Astrocyte (in vitro differentiated cells and primary cell): ENCODE measurements around the gene SLC9C1. TPM values are rescaled to one million over a fixed set of nuclear protein-coding genes. Genes with fewer than 3 reads are reported as not detected.

Experiments used
- DNase-seq: peaks from one replicate; pipeline ENCODE4 v3.0.0-alpha.2; 2010; ENCODE audit warnings: low read depth
- FAIRE-seq: peaks from 2 replicates; lab custom pipeline; 2011; peaks lifted over from hg19 to GRCh38; lab: Jason Lieb, UNC
- H2AFZ ChIP-seq: 2 replicates; pipeline ENCODE4 v1.6.0; 2012; ENCODE audit warnings: low read depth, low read length, inconsistent platforms
- H3K27ac ChIP-seq: 2 replicates; pipeline ENCODE4 v1.5.1; 2011; ENCODE audit warnings: low read depth, low read length, inconsistent platforms
- H3K27me3 ChIP-seq: 2 replicates; pipeline ENCODE4 v1.6.0; 2011; ENCODE audit warnings: low read length, inconsistent platforms; ENCODE audit not compliant: insufficient read depth
- H3K36me3 ChIP-seq: 2 replicates; pipeline ENCODE4 v1.5.1; 2011; ENCODE audit warnings: low read length, inconsistent platforms; ENCODE audit not compliant: insufficient read depth
- H3K4me1 ChIP-seq: 2 replicates; pipeline ENCODE4 v1.5.1; 2011; ENCODE audit warnings: low read length, inconsistent platforms; ENCODE audit not compliant: insufficient read depth
- H3K4me2 ChIP-seq: 2 replicates; pipeline ENCODE4 v1.6.0; 2012; ENCODE audit warnings: low read length, inconsistent platforms
- H3K4me3 ChIP-seq: 2 replicates; pipeline ENCODE4 v1.5.1; 2011; ENCODE audit warnings: low read depth, mild to moderate bottlenecking, low read length, inconsistent platforms; ENCODE audit not compliant: insufficient read depth
- H3K79me2 ChIP-seq: 2 replicates; pipeline ENCODE4 v1.6.0; 2012; ENCODE audit warnings: mild to moderate bottlenecking, low read length, inconsistent platforms; ENCODE audit not compliant: insufficient read depth
- H3K9ac ChIP-seq: 2 replicates; pipeline ENCODE4 v1.6.0; 2012; ENCODE audit warnings: mild to moderate bottlenecking, low read length, inconsistent platforms
- H3K9me3 ChIP-seq: 2 replicates; pipeline ENCODE4 v1.5.1; 2012; ENCODE audit warnings: low read depth, mild to moderate bottlenecking, low read length, inconsistent platforms; ENCODE audit not compliant: insufficient read depth
- H4K20me1 ChIP-seq: 2 replicates; pipeline ENCODE4 v1.6.0; 2012; ENCODE audit warnings: low read length, inconsistent platforms; ENCODE audit not compliant: insufficient read depth
- H3K27ac Mint-ChIP-seq: one replicate; pipeline ENCODE4 v1.8.0; 2021; ENCODE audit warnings: mild to moderate bottlenecking, mixed read lengths; ENCODE audit not compliant: unreplicated experiment
- H3K27me3 Mint-ChIP-seq: one replicate; pipeline ENCODE4 v1.8.0; 2021; ENCODE audit warnings: low read depth, mixed read lengths; ENCODE audit not compliant: unreplicated experiment
- H3K36me3 Mint-ChIP-seq: one replicate; pipeline ENCODE4 v1.8.0; 2021; ENCODE audit warnings: low read depth, mixed read lengths; ENCODE audit not compliant: unreplicated experiment
- H3K4me1 Mint-ChIP-seq: one replicate; pipeline ENCODE4 v1.8.0; 2021; ENCODE audit warnings: low read depth, mixed read lengths; ENCODE audit not compliant: unreplicated experiment
- H3K4me3 Mint-ChIP-seq: one replicate; pipeline ENCODE4 v1.8.0; 2021; ENCODE audit warnings: mild to moderate bottlenecking, moderate library complexity, mixed read lengths; ENCODE audit not compliant: unreplicated experiment
- H3K9me3 Mint-ChIP-seq: one replicate; pipeline ENCODE4 v1.8.0; 2021; ENCODE audit warnings: mild to moderate bottlenecking, mixed read lengths; ENCODE audit not compliant: unreplicated experiment
- EZH2 ChIP-seq: IDR thresholded peaks from 2 replicates; pipeline ENCODE4 v1.6.1; 2012; ENCODE audit warnings: mild to moderate bottlenecking, low read length, inconsistent platforms; ENCODE audit not compliant: insufficient read depth
- total RNA-seq: library from RNA; stranded (reverse); gene quantifications from 2 replicates; pipeline ENCODE4 v1.2.1, GENCODE V29; 2021
- TF ChIP-seq, protein P1 (sequence below): IDR thresholded peaks from 2 replicates; pipeline ENCODE4 v1.5.1; 2011; ENCODE audit warnings: low read depth, mild to moderate bottlenecking, inconsistent platforms, low read length, moderate library complexity; ENCODE audit not compliant: insufficient read depth

Gene SLC9C1
- total RNA-seq, 1 donor from 2014 or later = not detected

DNA sequence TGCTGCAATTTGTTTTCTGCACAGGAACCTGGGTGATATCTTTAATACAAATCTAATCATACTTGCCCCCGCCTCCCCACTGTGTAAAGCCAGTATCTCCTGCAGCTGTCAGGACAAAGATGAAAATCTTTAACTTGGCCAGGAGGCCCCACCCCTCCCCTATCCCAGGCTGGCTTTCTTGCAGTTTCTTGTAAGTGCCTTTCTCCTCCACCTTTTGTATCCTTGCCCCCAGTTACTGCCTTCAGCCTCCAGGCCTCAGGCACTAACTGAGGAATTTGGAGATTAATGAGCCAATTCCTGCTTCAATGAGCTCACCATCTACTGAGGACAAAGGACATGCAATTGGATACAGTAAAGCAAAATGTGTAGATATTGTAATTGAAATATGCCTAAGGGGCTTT, 167.5 kb downstream of the SLC9C1 start:
- Histone ChIP-seq H3K9me3 (no peaks in the 10 kb centered on the region), H3K9ac (no peak overlapping the region), H3K27ac (no peak overlapping the region), H4K20me1 (no peaks in the 10 kb centered on the region), H3K4me2 (no peak overlapping the region), H3K27me3 (no peaks in the 10 kb centered on the region), H3K4me1 (no peaks in the 10 kb centered on the region), H2AFZ (no peak overlapping the region), H3K36me3 (no peaks in the 10 kb centered on the region), H3K4me3 (no peak overlapping the region), H3K79me2 (no peaks in the 10 kb centered on the region)
- TF ChIP-seq, protein P1, sequence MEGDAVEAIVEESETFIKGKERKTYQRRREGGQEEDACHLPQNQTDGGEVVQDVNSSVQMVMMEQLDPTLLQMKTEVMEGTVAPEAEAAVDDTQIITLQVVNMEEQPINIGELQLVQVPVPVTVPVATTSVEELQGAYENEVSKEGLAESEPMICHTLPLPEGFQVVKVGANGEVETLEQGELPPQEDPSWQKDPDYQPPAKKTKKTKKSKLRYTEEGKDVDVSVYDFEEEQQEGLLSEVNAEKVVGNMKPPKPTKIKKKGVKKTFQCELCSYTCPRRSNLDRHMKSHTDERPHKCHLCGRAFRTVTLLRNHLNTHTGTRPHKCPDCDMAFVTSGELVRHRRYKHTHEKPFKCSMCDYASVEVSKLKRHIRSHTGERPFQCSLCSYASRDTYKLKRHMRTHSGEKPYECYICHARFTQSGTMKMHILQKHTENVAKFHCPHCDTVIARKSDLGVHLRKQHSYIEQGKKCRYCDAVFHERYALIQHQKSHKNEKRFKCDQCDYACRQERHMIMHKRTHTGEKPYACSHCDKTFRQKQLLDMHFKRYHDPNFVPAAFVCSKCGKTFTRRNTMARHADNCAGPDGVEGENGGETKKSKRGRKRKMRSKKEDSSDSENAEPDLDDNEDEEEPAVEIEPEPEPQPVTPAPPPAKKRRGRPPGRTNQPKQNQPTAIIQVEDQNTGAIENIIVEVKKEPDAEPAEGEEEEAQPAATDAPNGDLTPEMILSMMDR = no peak
- no peak for TF ChIP-seq EZH2
- Mint-ChIP-seq H3K4me3 (no peak overlapping the region), H3K36me3 (peaks cover 19% of the 10 kb centered on the region), H3K27me3 (no peaks in the 10 kb centered on the region), H3K9me3 (no peaks in the 10 kb centered on the region), H3K4me1 (peaks cover 2% of the 10 kb centered on the region), H3K27ac (no peak overlapping the region)
- no peak for DNase-seq
- no peak for FAIRE-seq

DNA sequence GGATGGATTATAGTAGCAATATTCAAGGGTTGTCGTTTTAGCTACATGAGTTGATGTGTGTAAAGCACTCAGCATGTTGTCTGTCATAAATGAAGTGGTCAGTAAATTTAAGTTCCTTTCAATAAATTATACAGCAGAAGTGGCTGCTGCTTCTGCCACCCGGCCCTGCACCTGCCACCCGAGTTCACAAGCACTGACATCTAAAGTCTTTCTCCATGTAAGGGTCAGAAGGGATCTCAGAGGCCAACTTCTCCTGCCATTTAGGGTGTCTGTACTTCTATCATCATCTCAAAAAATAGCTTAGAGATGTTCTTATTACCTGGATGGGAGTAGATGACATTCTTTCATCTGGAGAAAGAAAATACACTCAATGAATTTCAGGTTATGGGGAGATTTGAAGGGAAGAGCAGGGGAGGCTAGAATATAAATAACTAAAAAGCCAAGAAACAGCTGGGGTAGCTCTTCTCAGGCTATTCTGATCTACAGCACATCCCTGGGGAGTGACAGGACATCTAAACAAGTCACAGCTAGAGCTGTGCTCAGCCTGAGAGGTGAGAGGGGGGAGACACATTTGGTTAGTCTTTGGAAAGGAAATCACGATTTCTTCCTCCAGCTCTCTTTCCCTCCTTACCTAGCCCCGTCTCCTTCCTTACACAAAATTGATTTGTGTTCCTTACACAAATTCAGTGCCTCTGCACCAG, 169.0 kb downstream of the SLC9C1 start:
- Histone ChIP-seq H3K4me1 (no peaks in the 10 kb centered on the region), H3K36me3 (peaks cover 4% of the 10 kb centered on the region), H3K4me3 (no peak overlapping the region), H3K9me3 (no peaks in the 10 kb centered on the region), H3K9ac (no peak overlapping the region), H3K4me2 (no peak overlapping the region), H3K27me3 (no peaks in the 10 kb centered on the region), H4K20me1 (no peaks in the 10 kb centered on the region), H2AFZ (no peak overlapping the region), H3K27ac (no peak overlapping the region), H3K79me2 (no peaks in the 10 kb centered on the region)
- H3K4me1 Mint-ChIP-seq = peaks cover 2% of the 10 kb centered on the region
- peaks cover 20% of the 10 kb centered on the region for H3K36me3 Mint-ChIP-seq
- H3K27ac Mint-ChIP-seq = no peak overlapping the region
- no peaks in the 10 kb centered on the region for H3K27me3 Mint-ChIP-seq
- FAIRE-seq = no peak
- no peak overlapping the region for H3K4me3 Mint-ChIP-seq
- TF ChIP-seq EZH2 = no peak
- TF ChIP-seq, protein P1 = no peak
- no peaks in the 10 kb centered on the region for H3K9me3 Mint-ChIP-seq
- no peak for DNase-seq

DNA sequence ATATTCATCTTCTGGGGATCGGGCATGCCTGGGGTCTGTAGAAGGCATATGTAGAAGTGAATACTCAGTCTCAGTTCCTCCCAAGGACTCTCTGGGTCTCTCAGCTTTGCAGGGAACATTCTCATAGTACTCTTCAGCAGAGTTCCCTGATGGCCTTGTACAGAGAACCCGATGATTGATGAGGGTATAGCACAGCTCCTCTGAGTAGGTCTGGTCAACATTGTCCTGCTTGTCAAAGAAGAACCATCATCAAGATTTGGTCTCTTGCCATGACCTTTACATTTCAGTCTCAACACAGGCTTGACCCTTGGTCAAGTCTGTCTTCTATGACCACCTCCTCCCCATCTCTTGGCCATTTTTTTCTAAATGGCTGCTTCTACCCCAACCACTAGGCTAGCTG, 170.5 kb downstream of the SLC9C1 start:
- Histone ChIP-seq H3K9me3 (no peaks in the 10 kb centered on the region), H3K4me3 (no peak overlapping the region), H3K9ac (no peak overlapping the region), H3K4me2 (no peak overlapping the region), H3K4me1 (no peaks in the 10 kb centered on the region), H3K27me3 (no peaks in the 10 kb centered on the region), H4K20me1 (no peaks in the 10 kb centered on the region), H3K27ac (no peak overlapping the region), H2AFZ (no peak overlapping the region), H3K36me3 (peaks cover 9% of the 10 kb centered on the region), H3K79me2 (no peaks in the 10 kb centered on the region)
- no peak for DNase-seq
- TF ChIP-seq, protein P1 = no peak
- Mint-ChIP-seq H3K4me1 (peaks cover 2% of the 10 kb centered on the region), H3K27me3 (no peaks in the 10 kb centered on the region), H3K4me3 (no peak overlapping the region), H3K27ac (no peak overlapping the region), H3K36me3 (peaks cover 17% of the 10 kb centered on the region), H3K9me3 (no peaks in the 10 kb centered on the region)
- no peak for FAIRE-seq
